Tibial nerve (tissue), 4 donors: ENCODE data around the gene SRSF1. TPM values are rescaled to one million over a fixed set of nuclear protein-coding genes. Genes with fewer than 3 reads are reported as not detected.

ENCODE experiments used
- DNase-seq, 2 donors: peaks; one replicate each; pipeline ENCODE4 v3.0.0-alpha.2; 2019; ENCODE audit warnings: low spot score in 2 of 2
- H3K27ac ChIP-seq, 4 donors: fragments of 200-600 bp; sonication (generic) in 3 of 4; one replicate each; pipeline ENCODE4 v1.5.1; 2017 to 2019; ENCODE audit warnings: mild to moderate bottlenecking in 1 of 4
- H3K27me3 ChIP-seq, 2 donors: fragments of 200-600 bp; sonication (generic) in 1 of 2; one replicate each; pipeline versions ENCODE4 v1.5.1 to v1.6.0; 2017 to 2019
- H3K36me3 ChIP-seq, 3 donors: fragments of 200-600 bp; sonication (generic); one replicate each; pipeline ENCODE4 v1.5.1; 2018 to 2019
- H3K4me1 ChIP-seq, 4 donors: fragments of 200-600 bp; sonication (generic) in 3 of 4; one replicate each; pipeline ENCODE4 v1.5.1; 2017 to 2019
- H3K4me3 ChIP-seq, 4 donors: fragments of 200-600 bp; sonication (generic) in 3 of 4; one replicate each; pipeline ENCODE4 v1.5.1; 2017 to 2019; ENCODE audit warnings: mild to moderate bottlenecking in 1 of 4, moderate library complexity in 1 of 4
- H3K9me3 ChIP-seq, 4 donors: fragments of 200-600 bp; sonication (generic) in 3 of 4; one replicate each; pipeline ENCODE4 v1.5.1; 2017 to 2019
- EP300 ChIP-seq, 2 donors: sonication (generic); formaldehyde crosslinking; IDR thresholded peaks; one replicate each; pipeline ENCODE4 v1.6.1; 2017; ENCODE audit warnings: antibody characterized with exemption in 2 of 2, mild to moderate bottlenecking in 1 of 2
- POLR2A ChIP-seq, 2 donors: fragments of 450-650 bp; IDR thresholded peaks; one replicate each; pipeline ENCODE4 v1.6.1; 2017; ENCODE audit warnings: antibody characterized with exemption in 2 of 2, mild to moderate bottlenecking in 2 of 2, moderate library complexity in 2 of 2
- WGBS, 2 donors: methylation state at CpG; one replicate each; pipeline ENCODE4 v1.1.5; 2018; 5-methylcytosine and 5-hydroxymethylcytosine counted together
- total RNA-seq, 4 donors: library from RNA; depleted of rRNA; stranded (reverse); fragments of >200 nt; gene quantifications; one replicate each; pipeline ENCODE4 v1.1.0, GENCODE V29; 2016
- TF ChIP-seq, protein P1 (sequence below), 5 experiments: fragments of 200-600 bp in 3 of 5; fragments of 450-650 bp in 2 of 5; sonication (generic) in 3 of 5; IDR thresholded peaks; one replicate each; pipeline ENCODE4 v1.5.1; 2016 to 2019; ENCODE audit warnings: antibody characterized with exemption in 5 of 5, mild to moderate bottlenecking in 3 of 5, moderate library complexity in 2 of 5

The SRSF1 gene, protein sequence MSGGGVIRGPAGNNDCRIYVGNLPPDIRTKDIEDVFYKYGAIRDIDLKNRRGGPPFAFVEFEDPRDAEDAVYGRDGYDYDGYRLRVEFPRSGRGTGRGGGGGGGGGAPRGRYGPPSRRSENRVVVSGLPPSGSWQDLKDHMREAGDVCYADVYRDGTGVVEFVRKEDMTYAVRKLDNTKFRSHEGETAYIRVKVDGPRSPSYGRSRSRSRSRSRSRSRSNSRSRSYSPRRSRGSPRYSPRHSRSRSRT
- 100 to 1,000 TPM in 3 of 4 donors, 10 to 100 TPM in 1; 92.4 to 173 (median 143) TPM for total RNA-seq

DNA sequence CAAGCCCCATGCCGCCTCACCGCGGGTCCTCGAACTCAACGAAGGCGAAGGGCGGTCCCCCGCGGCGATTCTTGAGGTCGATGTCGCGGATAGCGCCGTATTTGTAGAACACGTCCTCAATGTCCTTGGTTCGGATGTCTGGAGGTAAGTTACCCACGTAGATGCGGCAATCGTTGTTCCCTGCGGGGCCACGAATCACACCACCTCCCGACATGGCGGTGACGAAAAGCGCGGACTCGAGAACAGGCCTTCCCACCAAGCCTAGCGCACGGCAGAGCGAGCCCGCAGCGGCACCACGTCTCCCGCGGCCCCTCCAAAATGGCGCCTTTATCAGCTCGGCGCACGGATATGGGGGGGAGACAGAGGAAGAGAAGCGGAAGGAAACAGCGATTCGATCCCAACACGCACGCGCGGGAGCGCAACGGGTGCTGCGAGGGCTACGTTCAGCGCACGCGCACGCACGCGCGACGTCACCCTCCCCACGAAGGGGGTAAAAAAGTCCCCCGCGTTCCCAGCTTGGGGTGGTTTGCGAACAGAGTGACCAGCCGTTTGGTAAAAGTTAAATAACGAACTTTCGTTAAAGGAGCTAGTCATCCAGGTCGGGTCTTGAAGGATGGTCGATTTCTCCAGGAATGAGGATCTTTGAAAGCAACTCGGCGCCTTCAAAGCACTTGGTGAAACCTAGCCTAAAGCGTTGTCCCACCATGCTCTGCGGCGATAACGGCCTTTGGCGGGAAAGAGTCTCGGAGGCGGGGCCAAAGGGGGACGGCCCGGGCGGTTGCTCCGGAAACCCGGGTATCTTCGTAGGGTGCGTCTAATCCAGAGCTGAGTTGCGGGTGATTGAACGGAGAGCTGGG is at the start of gene SRSF1:
Gene SRSF1, minus strand, starts transcription at position 323 of the 857 bp plus-strand sequence. Its CDS starts 109 bp downstream, at position 214.
- peak; percentile 92 to 95 for DNase-seq
- Histone ChIP-seq H3K27me3 (no peaks in the 10 kb centered on the region), H3K36me3 (peaks cover 0 to 36% (median 15%) of the 10 kb centered on the region in 3 donors), H3K4me3 (peak within 1 kb of the TSS; percentile 61 to 96 (median 88)), H3K27ac (peak within 1 kb of the TSS; percentile 96 to 99 (median 98)), H3K4me1 (peaks cover 0 to 50% (median 24%) of the 10 kb centered on the region in 4 donors), H3K9me3 (no peaks in the 10 kb centered on the region)
- WGBS, 2 donors, result 1% methylated on average over 51 to 80 of the region's 86 CpGs
- TF ChIP-seq, protein P1, sequence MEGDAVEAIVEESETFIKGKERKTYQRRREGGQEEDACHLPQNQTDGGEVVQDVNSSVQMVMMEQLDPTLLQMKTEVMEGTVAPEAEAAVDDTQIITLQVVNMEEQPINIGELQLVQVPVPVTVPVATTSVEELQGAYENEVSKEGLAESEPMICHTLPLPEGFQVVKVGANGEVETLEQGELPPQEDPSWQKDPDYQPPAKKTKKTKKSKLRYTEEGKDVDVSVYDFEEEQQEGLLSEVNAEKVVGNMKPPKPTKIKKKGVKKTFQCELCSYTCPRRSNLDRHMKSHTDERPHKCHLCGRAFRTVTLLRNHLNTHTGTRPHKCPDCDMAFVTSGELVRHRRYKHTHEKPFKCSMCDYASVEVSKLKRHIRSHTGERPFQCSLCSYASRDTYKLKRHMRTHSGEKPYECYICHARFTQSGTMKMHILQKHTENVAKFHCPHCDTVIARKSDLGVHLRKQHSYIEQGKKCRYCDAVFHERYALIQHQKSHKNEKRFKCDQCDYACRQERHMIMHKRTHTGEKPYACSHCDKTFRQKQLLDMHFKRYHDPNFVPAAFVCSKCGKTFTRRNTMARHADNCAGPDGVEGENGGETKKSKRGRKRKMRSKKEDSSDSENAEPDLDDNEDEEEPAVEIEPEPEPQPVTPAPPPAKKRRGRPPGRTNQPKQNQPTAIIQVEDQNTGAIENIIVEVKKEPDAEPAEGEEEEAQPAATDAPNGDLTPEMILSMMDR (IDR thresholded peaks at IDR 0.05), result no peak
- TF ChIP-seq EP300 (IDR thresholded peaks at IDR 0.05) (peak; percentile 76 to 99), POLR2A (IDR thresholded peaks at IDR 0.05) (peak; percentile 91 to 93)

DNA sequence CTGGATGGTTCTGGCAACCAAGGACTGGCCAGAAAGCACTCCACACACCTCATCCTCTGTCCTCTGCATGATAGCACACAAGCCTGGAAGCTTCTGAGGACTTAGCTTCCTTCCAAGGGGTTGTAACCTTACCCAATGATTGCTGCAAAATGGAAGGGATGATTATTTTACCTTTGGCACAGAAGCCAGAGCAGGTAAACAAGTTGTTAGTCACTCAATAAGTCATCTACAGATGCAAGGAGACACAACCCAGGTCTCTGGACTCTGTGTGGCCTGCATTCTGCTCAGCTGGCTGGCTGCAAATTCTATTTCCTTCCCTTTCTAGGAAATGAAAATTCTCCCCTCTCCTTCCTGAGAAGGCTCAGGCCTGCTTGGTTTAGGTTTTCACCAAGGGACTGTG is 49.4 kb upstream of the SRSF1 start:
- TF ChIP-seq EP300 (IDR thresholded peaks at IDR 0.05), result no peak
- no peak overlapping the region for H3K4me3 ChIP-seq
- no peak for DNase-seq

DNA sequence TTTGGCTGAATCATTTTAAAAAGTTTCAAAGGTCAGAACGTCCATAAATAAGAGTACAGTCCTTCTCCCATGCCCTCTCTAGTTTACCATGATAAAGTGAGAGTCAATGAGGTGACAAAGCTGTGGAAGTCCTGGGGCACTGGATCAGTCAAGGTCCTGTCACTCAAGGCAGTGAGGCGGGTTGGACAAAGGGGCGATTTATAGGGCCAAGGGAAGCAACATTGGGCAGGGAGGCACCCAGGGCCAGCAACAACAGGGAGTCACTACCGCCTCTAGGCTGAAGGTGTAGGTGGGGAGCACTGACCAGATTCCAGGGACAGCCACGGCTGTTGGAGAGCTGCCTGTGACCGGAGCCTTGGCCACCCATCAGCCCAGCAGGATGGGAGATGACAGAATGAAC is 47.6 kb upstream of the SRSF1 start:
- WGBS, 2 donors, result 67 to 71% methylated on average over 6 of the region's 6 CpGs
- peaks cover 0 to 3% of the 10 kb centered on the region in 2 donors for H3K27me3 ChIP-seq
- no peaks in the 10 kb centered on the region for H3K4me1 ChIP-seq
- H3K36me3 ChIP-seq, result no peaks in the 10 kb centered on the region
- no peak for TF ChIP-seq EP300 (IDR thresholded peaks at IDR 0.05)
- H3K9me3 ChIP-seq, result no peaks in the 10 kb centered on the region
- no peak for DNase-seq
- H3K4me3 ChIP-seq, result no peak overlapping the region
- no peak overlapping the region for H3K27ac ChIP-seq

More for the DNA sequence above, 49.4 kb upstream of the SRSF1 start:
- H3K4me1 ChIP-seq, result no peaks in the 10 kb centered on the region
- no peaks in the 10 kb centered on the region for H3K9me3 ChIP-seq
- H3K27ac ChIP-seq, result no peak overlapping the region
- H3K27me3 ChIP-seq, result peaks cover 0 to 16% of the 10 kb centered on the region in 2 donors
- no peaks in the 10 kb centered on the region for H3K36me3 ChIP-seq

DNA sequence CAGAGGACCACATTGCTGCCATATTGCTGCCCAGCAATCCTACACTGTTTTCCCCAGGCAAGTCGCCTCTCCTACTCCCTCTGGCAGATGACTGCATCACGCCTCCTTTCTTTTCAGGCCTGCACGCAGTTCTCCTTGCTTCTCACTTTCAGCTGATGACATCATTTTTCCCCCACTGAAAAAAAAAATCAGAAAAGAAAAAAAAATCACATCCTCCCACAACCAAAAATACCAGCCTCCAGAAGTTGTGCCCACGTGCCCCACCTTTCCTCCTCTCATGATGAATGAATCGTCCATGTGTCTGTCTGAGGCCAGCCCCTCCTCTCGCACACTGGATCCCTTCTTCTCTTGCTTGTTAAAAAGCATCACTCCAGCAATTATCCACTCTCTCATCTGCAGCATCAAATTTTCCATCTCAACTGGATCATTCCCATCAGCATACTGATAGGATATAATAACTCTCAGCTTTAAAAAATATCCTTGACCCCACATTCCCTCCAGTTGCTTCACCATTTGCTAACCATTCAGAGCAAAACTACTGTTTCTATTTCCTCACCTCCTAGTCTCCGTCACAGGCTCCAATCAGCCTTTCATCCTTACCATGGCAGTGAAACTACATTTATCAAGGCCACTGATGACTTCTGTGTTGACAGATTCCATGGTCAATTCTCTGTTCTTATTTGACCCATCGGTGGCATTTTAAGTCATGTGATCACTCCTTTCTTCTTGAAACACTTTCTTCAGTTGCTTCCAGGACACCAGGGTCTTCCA is 46.1 kb upstream of the SRSF1 start:
- DNase-seq, result no peak
- WGBS, 2 donors, result 42 to 47% methylated on average over 8 of the region's 8 CpGs
- Histone ChIP-seq H3K4me1 (no peaks in the 10 kb centered on the region), H3K36me3 (no peaks in the 10 kb centered on the region), H3K27ac (no peak overlapping the region), H3K4me3 (no peak overlapping the region), H3K9me3 (no peaks in the 10 kb centered on the region), H3K27me3 (no peaks in the 10 kb centered on the region)
- TF ChIP-seq POLR2A (IDR thresholded peaks at IDR 0.05) (no peak), EP300 (IDR thresholded peaks at IDR 0.05) (no peak)
- TF ChIP-seq, protein P1 (IDR thresholded peaks at IDR 0.05), result no peak

DNA sequence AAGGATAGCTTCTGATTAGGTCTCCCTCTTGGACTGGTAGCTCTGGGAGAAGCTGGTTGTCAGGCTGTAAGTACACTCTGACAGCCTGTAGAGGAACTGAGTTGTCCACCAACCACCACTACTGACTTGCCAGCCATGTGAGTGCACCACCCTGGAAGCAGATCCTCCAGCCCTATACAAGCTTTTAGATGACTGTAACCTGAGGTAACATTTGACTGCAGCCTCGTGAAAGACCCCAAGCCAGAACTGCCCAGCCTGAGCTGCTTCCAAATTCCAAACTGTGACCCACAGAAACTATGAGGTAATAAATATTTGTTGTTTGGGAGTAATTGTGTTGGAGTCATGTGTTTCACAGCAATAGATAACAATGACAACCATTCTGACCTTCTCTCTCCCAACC is 45.4 kb upstream of the SRSF1 start:
- Histone ChIP-seq H3K4me3 (no peak overlapping the region), H3K4me1 (no peaks in the 10 kb centered on the region), H3K27me3 (no peaks in the 10 kb centered on the region), H3K9me3 (no peaks in the 10 kb centered on the region), H3K27ac (no peak overlapping the region), H3K36me3 (no peaks in the 10 kb centered on the region)
- no peak for DNase-seq
- TF ChIP-seq POLR2A (IDR thresholded peaks at IDR 0.05) (no peak), EP300 (IDR thresholded peaks at IDR 0.05) (no peak)
- TF ChIP-seq, protein P1 (IDR thresholded peaks at IDR 0.05), result no peak
- WGBS, 2 donors, result 31 to 36% methylated on average over 1 of the region's 1 CpG
